ENCODE data around the gene GIPC1.

DNA sequence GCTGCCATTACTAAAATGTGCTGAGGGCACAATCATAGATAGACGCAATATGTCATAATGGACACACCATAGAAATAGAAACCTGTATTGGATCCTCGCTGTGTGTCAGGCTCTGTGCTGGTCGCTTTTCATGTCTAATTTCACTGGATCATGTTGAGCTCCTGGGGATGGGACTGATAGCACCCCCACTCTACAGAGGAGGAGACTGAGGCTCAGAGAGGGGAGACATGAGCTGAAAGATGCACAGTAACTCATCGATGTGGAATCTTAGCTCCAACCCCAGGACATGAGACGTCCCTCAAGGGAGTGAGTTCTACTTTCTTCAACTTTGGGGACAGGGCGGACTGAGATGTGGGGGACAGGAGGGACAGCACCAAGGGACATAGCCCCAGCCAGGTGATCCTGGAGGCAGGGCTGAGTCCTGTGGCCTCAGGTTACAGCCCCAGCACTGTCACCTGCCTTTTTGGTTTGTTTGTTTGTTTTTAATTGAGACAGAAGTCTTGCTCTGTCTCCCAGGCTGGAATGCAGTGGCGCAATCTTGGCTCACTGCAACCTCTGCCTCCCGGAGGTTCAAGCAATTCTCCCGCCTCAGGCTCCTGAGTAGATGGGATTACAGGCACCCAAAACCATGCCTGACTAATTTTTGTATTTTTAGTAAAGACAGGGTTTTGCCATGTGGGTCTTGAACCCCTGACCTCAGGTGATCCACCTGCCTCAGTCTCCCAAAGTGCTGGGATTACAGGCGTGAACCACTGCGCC lies 6.6 kb upstream of the GIPC1 start:
- TF ChIP-seq EP300 (IDR thresholded peaks at IDR 0.05; ENCODE audit: borderline replicate concordance in 1 of 2, low read depth in 1 of 2, low read length in 1 of 2) = no peak
- TF ChIP-seq, protein P1, sequence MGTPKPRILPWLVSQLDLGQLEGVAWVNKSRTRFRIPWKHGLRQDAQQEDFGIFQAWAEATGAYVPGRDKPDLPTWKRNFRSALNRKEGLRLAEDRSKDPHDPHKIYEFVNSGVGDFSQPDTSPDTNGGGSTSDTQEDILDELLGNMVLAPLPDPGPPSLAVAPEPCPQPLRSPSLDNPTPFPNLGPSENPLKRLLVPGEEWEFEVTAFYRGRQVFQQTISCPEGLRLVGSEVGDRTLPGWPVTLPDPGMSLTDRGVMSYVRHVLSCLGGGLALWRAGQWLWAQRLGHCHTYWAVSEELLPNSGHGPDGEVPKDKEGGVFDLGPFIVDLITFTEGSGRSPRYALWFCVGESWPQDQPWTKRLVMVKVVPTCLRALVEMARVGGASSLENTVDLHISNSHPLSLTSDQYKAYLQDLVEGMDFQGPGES (IDR thresholded peaks at IDR 0.05; ENCODE audit: low read depth, low read length) = no peak
